ENCODE results near the gene MB.

The MB gene

GRCh38 chr22:35608088-35608487, 9.0 kb downstream of the MB start:
- Histone ChIP-seq H3K36me3 (ENCODE audit: control insufficient read depth, insufficient read depth, low read length) (no peaks in the 10 kb centered on the region), H3K27ac (ENCODE audit: insufficient read depth, low read depth, low read length, poor library complexity, severe bottlenecking) (no peak overlapping the region), H3K27me3 (ENCODE audit: control insufficient read depth, insufficient read depth, low read length, poor library complexity, severe bottlenecking) (no peaks in the 10 kb centered on the region), H3K4me3 (ENCODE audit: insufficient read depth, low read depth, low read length) (no peak overlapping the region), H3K9me3 (ENCODE audit: control insufficient read depth, low read length) (no peaks in the 10 kb centered on the region), H3K4me1 (ENCODE audit: control insufficient read depth, insufficient read depth, low read length) (no peaks in the 10 kb centered on the region)
- WGBS, 2 experiments = 86 to 88% methylated on average over 11 of the region's 11 CpGs

GRCh38 chr22:35606916-35607315, 10.2 kb downstream of the MB start:
- Histone ChIP-seq H3K27me3 (ENCODE audit: control insufficient read depth, insufficient read depth, low read length, poor library complexity, severe bottlenecking) (no peaks in the 10 kb centered on the region), H3K4me1 (ENCODE audit: control insufficient read depth, insufficient read depth, low read length) (no peaks in the 10 kb centered on the region), H3K27ac (ENCODE audit: insufficient read depth, low read depth, low read length, poor library complexity, severe bottlenecking) (no peak overlapping the region), H3K4me3 (ENCODE audit: insufficient read depth, low read depth, low read length) (no peak overlapping the region), H3K36me3 (ENCODE audit: control insufficient read depth, insufficient read depth, low read length) (no peaks in the 10 kb centered on the region), H3K9me3 (ENCODE audit: control insufficient read depth, low read length) (no peaks in the 10 kb centered on the region)
- 90 to 91% methylated on average over 8 of the region's 8 CpGs for WGBS, 2 experiments

GRCh38 chr22:35605851-35606481, 11.2 kb downstream of the MB start:
- Histone ChIP-seq H3K4me1 (ENCODE audit: control insufficient read depth, insufficient read depth, low read length) (no peaks in the 10 kb centered on the region), H3K27ac (ENCODE audit: insufficient read depth, low read depth, low read length, poor library complexity, severe bottlenecking) (no peak overlapping the region), H3K4me3 (ENCODE audit: insufficient read depth, low read depth, low read length) (no peak overlapping the region), H3K9me3 (ENCODE audit: control insufficient read depth, low read length) (no peaks in the 10 kb centered on the region), H3K27me3 (ENCODE audit: control insufficient read depth, insufficient read depth, low read length, poor library complexity, severe bottlenecking) (no peaks in the 10 kb centered on the region), H3K36me3 (ENCODE audit: control insufficient read depth, insufficient read depth, low read length) (no peaks in the 10 kb centered on the region)
- 94% methylated on average over 13 of the region's 13 CpGs for WGBS, 2 experiments

GRCh38 chr22:35605369-35605680, 11.8 kb downstream of the MB start:
- Histone ChIP-seq H3K36me3 (ENCODE audit: control insufficient read depth, insufficient read depth, low read length) (no peaks in the 10 kb centered on the region), H3K27ac (ENCODE audit: insufficient read depth, low read depth, low read length, poor library complexity, severe bottlenecking) (no peak overlapping the region), H3K4me1 (ENCODE audit: control insufficient read depth, insufficient read depth, low read length) (no peaks in the 10 kb centered on the region), H3K9me3 (ENCODE audit: control insufficient read depth, low read length) (no peaks in the 10 kb centered on the region), H3K27me3 (ENCODE audit: control insufficient read depth, insufficient read depth, low read length, poor library complexity, severe bottlenecking) (no peaks in the 10 kb centered on the region), H3K4me3 (ENCODE audit: insufficient read depth, low read depth, low read length) (no peak overlapping the region)
- WGBS, 2 experiments = 88 to 94% methylated on average over 2 of the region's 2 CpGs

GRCh38 chr22:35604621-35605368, 12.3 kb downstream of the MB start:
- H3K4me1 ChIP-seq (ENCODE audit: control insufficient read depth, insufficient read depth, low read length) = no peaks in the 10 kb centered on the region
- WGBS, 2 experiments = 81 to 85% methylated on average over 9 of the region's 9 CpGs
- H3K27me3 ChIP-seq (ENCODE audit: control insufficient read depth, insufficient read depth, low read length, poor library complexity, severe bottlenecking) = no peaks in the 10 kb centered on the region
- H3K4me3 ChIP-seq (ENCODE audit: insufficient read depth, low read depth, low read length) = no peak overlapping the region
- H3K27ac ChIP-seq (ENCODE audit: insufficient read depth, low read depth, low read length, poor library complexity, severe bottlenecking) = no peak overlapping the region
- no peaks in the 10 kb centered on the region for H3K36me3 ChIP-seq (ENCODE audit: control insufficient read depth, insufficient read depth, low read length)
- no peaks in the 10 kb centered on the region for H3K9me3 ChIP-seq (ENCODE audit: control insufficient read depth, low read length)

- Histone ChIP-seq H3K4me1 (ENCODE audit: control insufficient read depth, insufficient read depth, low read length) (no peaks in the 10 kb centered on the region), H3K27me3 (ENCODE audit: control insufficient read depth, insufficient read depth, low read length, poor library complexity, severe bottlenecking) (no peaks in the 10 kb centered on the region), H3K9me3 (ENCODE audit: control insufficient read depth, low read length) (no peaks in the 10 kb centered on the region), H3K36me3 (ENCODE audit: control insufficient read depth, insufficient read depth, low read length) (no peaks in the 10 kb centered on the region), H3K4me3 (ENCODE audit: insufficient read depth, low read depth, low read length) (no peak overlapping the region), H3K27ac (ENCODE audit: insufficient read depth, low read depth, low read length, poor library complexity, severe bottlenecking) (no peak overlapping the region)
- WGBS, 2 experiments = 90 to 93% methylated on average over 9 of the region's 9 CpGs
Observed at GRCh38 chr22:35601743-35602615, 15.2 kb downstream of the MB start.

- no peaks in the 10 kb centered on the region for H3K9me3 ChIP-seq (ENCODE audit: control insufficient read depth, low read length)
- H3K27ac ChIP-seq (ENCODE audit: insufficient read depth, low read depth, low read length, poor library complexity, severe bottlenecking) = no peak overlapping the region
- H3K36me3 ChIP-seq (ENCODE audit: control insufficient read depth, insufficient read depth, low read length) = no peaks in the 10 kb centered on the region
- no peaks in the 10 kb centered on the region for H3K27me3 ChIP-seq (ENCODE audit: control insufficient read depth, insufficient read depth, low read length, poor library complexity, severe bottlenecking)
- no peak overlapping the region for H3K4me3 ChIP-seq (ENCODE audit: insufficient read depth, low read depth, low read length)
- 91 to 95% methylated on average over 5 of the region's 5 CpGs for WGBS, 2 experiments
- H3K4me1 ChIP-seq (ENCODE audit: control insufficient read depth, insufficient read depth, low read length) = no peaks in the 10 kb centered on the region
Observed at GRCh38 chr22:35601013-35601580, 16.0 kb downstream of the MB start.

GRCh38 chr22:35600476-35600875, 16.7 kb downstream of the MB start:
- no peak overlapping the region for H3K27ac ChIP-seq (ENCODE audit: insufficient read depth, low read depth, low read length, poor library complexity, severe bottlenecking)
- 90 to 91% methylated on average over 12 of the region's 12 CpGs for WGBS, 2 experiments
- H3K4me3 ChIP-seq (ENCODE audit: insufficient read depth, low read depth, low read length) = no peak overlapping the region

GRCh38 chr22:35599364-35599763, 17.8 kb downstream of the MB start:
- no peaks in the 10 kb centered on the region for H3K4me1 ChIP-seq (ENCODE audit: control insufficient read depth, insufficient read depth, low read length)
- H3K36me3 ChIP-seq (ENCODE audit: control insufficient read depth, insufficient read depth, low read length) = no peaks in the 10 kb centered on the region
- no peaks in the 10 kb centered on the region for H3K27me3 ChIP-seq (ENCODE audit: control insufficient read depth, insufficient read depth, low read length, poor library complexity, severe bottlenecking)
- WGBS, 2 experiments = 96 to 97% methylated on average over 4 of the region's 4 CpGs
- no peaks in the 10 kb centered on the region for H3K9me3 ChIP-seq (ENCODE audit: control insufficient read depth, low read length)
- H3K4me3 ChIP-seq (ENCODE audit: insufficient read depth, low read depth, low read length) = no peak overlapping the region
- no peak overlapping the region for H3K27ac ChIP-seq (ENCODE audit: insufficient read depth, low read depth, low read length, poor library complexity, severe bottlenecking)

More at GRCh38 chr22:35600476-35600875, 16.7 kb downstream of the MB start:
- Histone ChIP-seq H3K27me3 (ENCODE audit: control insufficient read depth, insufficient read depth, low read length, poor library complexity, severe bottlenecking) (no peaks in the 10 kb centered on the region), H3K4me1 (ENCODE audit: control insufficient read depth, insufficient read depth, low read length) (no peaks in the 10 kb centered on the region), H3K9me3 (ENCODE audit: control insufficient read depth, low read length) (no peaks in the 10 kb centered on the region), H3K36me3 (ENCODE audit: control insufficient read depth, insufficient read depth, low read length) (no peaks in the 10 kb centered on the region)

- no peaks in the 10 kb centered on the region for H3K27me3 ChIP-seq (ENCODE audit: control insufficient read depth, insufficient read depth, low read length, poor library complexity, severe bottlenecking)
- no peaks in the 10 kb centered on the region for H3K9me3 ChIP-seq (ENCODE audit: control insufficient read depth, low read length)
- H3K4me3 ChIP-seq (ENCODE audit: insufficient read depth, low read depth, low read length) = no peak overlapping the region
- peaks cover 8% of the 10 kb centered on the region for H3K4me1 ChIP-seq (ENCODE audit: control insufficient read depth, insufficient read depth, low read length)
- H3K27ac ChIP-seq (ENCODE audit: insufficient read depth, low read depth, low read length, poor library complexity, severe bottlenecking) = no peak overlapping the region
- no peaks in the 10 kb centered on the region for H3K36me3 ChIP-seq (ENCODE audit: control insufficient read depth, insufficient read depth, low read length)
- 95 to 96% methylated on average over 4 of the region's 4 CpGs for WGBS, 2 experiments
Observed at GRCh38 chr22:35598396-35598710, 18.8 kb downstream of the MB start.
